ENCODE results near the gene SEMA4A. TPM values are rescaled to one million over a fixed set of nuclear protein-coding genes. Genes with fewer than 3 reads are reported as not detected.
"Not testable (repeated sequence)": the region's sequence is repeated elsewhere in the genome, so short reads cannot be mapped to it uniquely, and the experiment has no call there.

Gene SEMA4A
- polyA plus RNA-seq, 1 donor from 2014 or later, result 17.1 TPM

GRCh38 chr1:156182010-156182779, 28.8 kb downstream of the SEMA4A start:
- not testable (repeated sequence) for H3K9me3 ChIP-seq (ENCODE audit: low read length); H3K79me2 ChIP-seq (replicated peaks; ENCODE audit: insufficient read depth, low read length); H3K4me2 ChIP-seq (ENCODE audit: low read length); H3K27ac ChIP-seq (ENCODE audit: low read length); H4K20me1 ChIP-seq (ENCODE audit: insufficient read depth); H3K4me3 ChIP-seq (ENCODE audit: low read length); H3K9ac ChIP-seq (ENCODE audit: low read length); H3K27me3 ChIP-seq (ENCODE audit: insufficient read depth, low read depth, low read length); H2AFZ ChIP-seq (ENCODE audit: low read depth, low read length); H3F3A ChIP-seq (ENCODE audit: insufficient read depth, low read length, poor library complexity, severe bottlenecking); H3K36me3 ChIP-seq (ENCODE audit: insufficient read depth, low read length); H3K9me2 ChIP-seq (ENCODE audit: insufficient read depth, low read length)

GRCh38 chr1:156186347-156187177, 33.2 kb downstream of the SEMA4A start:
- H3K9ac ChIP-seq (ENCODE audit: low read length); H2AFZ ChIP-seq (ENCODE audit: low read depth, low read length); H4K20me1 ChIP-seq (ENCODE audit: insufficient read depth); H3K36me3 ChIP-seq (ENCODE audit: insufficient read depth, low read length); H3K4me2 ChIP-seq (ENCODE audit: low read length); H3K27ac ChIP-seq (ENCODE audit: low read length); H3K79me2 ChIP-seq (replicated peaks; ENCODE audit: insufficient read depth, low read length); H3K9me2 ChIP-seq (ENCODE audit: insufficient read depth, low read length); H3K27me3 ChIP-seq (ENCODE audit: insufficient read depth, low read depth, low read length); H3F3A ChIP-seq (ENCODE audit: insufficient read depth, low read length, poor library complexity, severe bottlenecking); H3K9me3 ChIP-seq (ENCODE audit: low read length); H3K4me3 ChIP-seq (ENCODE audit: low read length): not testable (repeated sequence)

- not testable (repeated sequence) for H3K27me3 ChIP-seq (ENCODE audit: insufficient read depth, low read depth, low read length); H3K4me3 ChIP-seq (ENCODE audit: low read length); H3K9me3 ChIP-seq (ENCODE audit: low read length); H4K20me1 ChIP-seq (ENCODE audit: insufficient read depth); H3K36me3 ChIP-seq (ENCODE audit: insufficient read depth, low read length); H3F3A ChIP-seq (ENCODE audit: insufficient read depth, low read length, poor library complexity, severe bottlenecking); H3K4me2 ChIP-seq (ENCODE audit: low read length); H2AFZ ChIP-seq (ENCODE audit: low read depth, low read length); H3K79me2 ChIP-seq (replicated peaks; ENCODE audit: insufficient read depth, low read length); H3K27ac ChIP-seq (ENCODE audit: low read length); H3K9ac ChIP-seq (ENCODE audit: low read length); H3K9me2 ChIP-seq (ENCODE audit: insufficient read depth, low read length)
Measured at GRCh38 chr1:156190265-156190664, 36.9 kb downstream of the SEMA4A start.

GRCh38 chr1:156191292-156191964, 38.0 kb downstream of the SEMA4A start:
- no peak overlapping the region for H3K4me2 ChIP-seq (ENCODE audit: low read length)
- no peak overlapping the region for H2AFZ ChIP-seq (ENCODE audit: low read depth, low read length)
- H3K9ac ChIP-seq (ENCODE audit: low read length), result no peak overlapping the region
- no peaks in the 10 kb centered on the region for H3K27me3 ChIP-seq (ENCODE audit: insufficient read depth, low read depth, low read length)
- no peaks in the 10 kb centered on the region for H3K36me3 ChIP-seq (ENCODE audit: insufficient read depth, low read length)
- H3K4me3 ChIP-seq (ENCODE audit: low read length), result no peak overlapping the region
- TF ChIP-seq RAD21 (conservative IDR thresholded peaks at IDR 0.05) (no peak), CTCF (IDR thresholded peaks at IDR 0.05; ENCODE audit: poor library complexity, severe bottlenecking) (no peak), EZH2 (IDR thresholded peaks at IDR 0.05; ENCODE audit: borderline replicate concordance, insufficient read depth, low read length, poor library complexity, severe bottlenecking) (no peak), TAF1 (IDR thresholded peaks at IDR 0.05; ENCODE audit: low read depth) (no peak), MXI1 (conservative IDR thresholded peaks at IDR 0.05; ENCODE audit: poor library complexity, severe bottlenecking) (no peak), EP300 (conservative IDR thresholded peaks at IDR 0.05; ENCODE audit: poor library complexity, severe bottlenecking) (no peak), SMC3 (conservative IDR thresholded peaks at IDR 0.05; ENCODE audit: poor library complexity) (no peak), REST (IDR thresholded peaks at IDR 0.05; ENCODE audit: borderline replicate concordance) (no peak), POLR2AphosphoS5 (IDR thresholded peaks at IDR 0.05) (no peak)
- no peaks in the 10 kb centered on the region for H3K9me2 ChIP-seq (ENCODE audit: insufficient read depth, low read length)
- H4K20me1 ChIP-seq (ENCODE audit: insufficient read depth), result no peaks in the 10 kb centered on the region
- H3K9me3 ChIP-seq (ENCODE audit: low read length), result no peaks in the 10 kb centered on the region
- no peak overlapping the region for H3K27ac ChIP-seq (ENCODE audit: low read length)
- peaks cover 20% of the 10 kb centered on the region for H3K79me2 ChIP-seq (replicated peaks; ENCODE audit: insufficient read depth, low read length)
- H3F3A ChIP-seq (ENCODE audit: insufficient read depth, low read length, poor library complexity, severe bottlenecking), result peaks cover 3% of the 10 kb centered on the region

Data from neural cell (in vitro differentiated cells).